Activated B cell treated with CpG ODN at 0.5 μM for 24 hours (primary cell): Measurements from ENCODE around the gene RAVER1. TPM values are rescaled to one million over a fixed set of nuclear protein-coding genes. Genes with fewer than 3 reads are reported as not detected.
"Not testable (repeated sequence)": the region's sequence is repeated elsewhere in the genome, so short reads cannot be mapped to it uniquely, and the experiment has no call there.

Experiments used
- ATAC-seq: fragments of 200-7000 bp; cut with Tn5 transposase; one replicate; pipeline ENCODE4 v1.10.0; 2021; ENCODE audit warnings: low read depth, mild to moderate bottlenecking, moderate library complexity
- CTCF ChIA-PET: fragments of 350-600 bp; sonication (Branson Sonifier 250); formaldehyde crosslinking; loops from one replicate; lab custom pipeline; 2021; ENCODE audit warnings: antibody characterized with exemption; lab: Charles Lee
- POLR2A ChIA-PET: fragments of 350-600 bp; sonication (Branson Sonifier 250); formaldehyde crosslinking; loops from one replicate; lab custom pipeline; 2021; ENCODE audit warnings: antibody characterized with exemption; lab: Charles Lee
- DNase-seq: peaks from one replicate; pipeline ENCODE4 v3.0.0; 2022
- H3K27ac Mint-ChIP-seq: one replicate; pipeline ENCODE4 v1.8.0; 2020; ENCODE audit warnings: mixed read lengths
- H3K27me3 Mint-ChIP-seq: one replicate; pipeline ENCODE4 v1.8.0; 2021; ENCODE audit warnings: mixed read lengths
- H3K36me3 Mint-ChIP-seq: one replicate; pipeline ENCODE4 v1.8.0; 2021; ENCODE audit warnings: low read depth, mixed read lengths
- H3K4me1 Mint-ChIP-seq: one replicate; pipeline ENCODE4 v1.8.0; 2021; ENCODE audit warnings: mixed read lengths
- H3K4me3 Mint-ChIP-seq: one replicate; pipeline ENCODE4 v1.8.0; 2020; ENCODE audit warnings: mild to moderate bottlenecking, mixed read lengths
- H3K9me3 Mint-ChIP-seq: one replicate; pipeline ENCODE4 v1.8.0; 2020; ENCODE audit warnings: mixed read lengths
- intact Hi-C: fragments of 100-400 bp; cut with micrococcal nuclease; formaldehyde crosslinking; loops from one replicate; pipeline ENCODE4 v1.15.1; 2024
- total RNA-seq: library from RNA; stranded (reverse); gene quantifications from 2 replicates; pipeline ENCODE4 v1.2.3, GENCODE V29; 2022
- TF ChIP-seq, protein P1 (sequence below): fragments of 200-600 bp; IDR thresholded peaks from one replicate; pipeline ENCODE4 v1.8.0; 2022; ENCODE audit warnings: antibody characterized with exemption, mild to moderate bottlenecking

RAVER1 gene
- total RNA-seq, 1 donor from 2014 or later = 80.8 TPM

DNA sequence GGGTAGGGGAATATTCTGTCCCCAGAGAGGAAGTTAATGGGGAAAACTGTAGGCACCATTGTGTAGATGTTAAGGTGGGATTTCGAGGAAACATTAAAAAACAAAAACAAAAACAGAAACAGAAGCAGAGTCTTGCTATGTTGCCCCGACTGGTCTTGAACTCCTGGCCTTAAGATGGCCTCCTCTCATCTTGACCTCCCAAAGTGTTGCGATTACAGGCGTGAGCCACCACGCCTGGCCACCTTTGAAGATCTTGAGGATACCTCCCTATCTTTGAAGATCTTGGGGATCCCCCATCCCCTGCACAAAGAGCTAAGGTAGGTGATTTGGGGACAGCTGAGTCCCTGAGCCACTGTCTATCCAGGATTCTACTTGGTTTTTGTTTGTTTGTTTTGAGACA, 6.6 kb upstream of the RAVER1 start:
- TF ChIP-seq, protein P1, sequence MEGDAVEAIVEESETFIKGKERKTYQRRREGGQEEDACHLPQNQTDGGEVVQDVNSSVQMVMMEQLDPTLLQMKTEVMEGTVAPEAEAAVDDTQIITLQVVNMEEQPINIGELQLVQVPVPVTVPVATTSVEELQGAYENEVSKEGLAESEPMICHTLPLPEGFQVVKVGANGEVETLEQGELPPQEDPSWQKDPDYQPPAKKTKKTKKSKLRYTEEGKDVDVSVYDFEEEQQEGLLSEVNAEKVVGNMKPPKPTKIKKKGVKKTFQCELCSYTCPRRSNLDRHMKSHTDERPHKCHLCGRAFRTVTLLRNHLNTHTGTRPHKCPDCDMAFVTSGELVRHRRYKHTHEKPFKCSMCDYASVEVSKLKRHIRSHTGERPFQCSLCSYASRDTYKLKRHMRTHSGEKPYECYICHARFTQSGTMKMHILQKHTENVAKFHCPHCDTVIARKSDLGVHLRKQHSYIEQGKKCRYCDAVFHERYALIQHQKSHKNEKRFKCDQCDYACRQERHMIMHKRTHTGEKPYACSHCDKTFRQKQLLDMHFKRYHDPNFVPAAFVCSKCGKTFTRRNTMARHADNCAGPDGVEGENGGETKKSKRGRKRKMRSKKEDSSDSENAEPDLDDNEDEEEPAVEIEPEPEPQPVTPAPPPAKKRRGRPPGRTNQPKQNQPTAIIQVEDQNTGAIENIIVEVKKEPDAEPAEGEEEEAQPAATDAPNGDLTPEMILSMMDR = no peak
- peak overlapping the region; percentile 97 for H3K4me3 Mint-ChIP-seq
- ChIA-PET POLR2A (interaction anchor here (0.5 to 2.1 kb wide), 3 partner anchors 40 to 69 kb away, joined by 3 to 7 read pairs (median 5); partner anchors contain the start of genes ICAM1 and TYK2), CTCF (no interaction called here)
- H3K4me1 Mint-ChIP-seq = peaks cover 28% of the 10 kb centered on the region
- H3K9me3 Mint-ChIP-seq = no peaks in the 10 kb centered on the region
- DNase-seq (no peak), ATAC-seq (no peak)
- H3K27ac Mint-ChIP-seq = peak overlapping the region; percentile 92
- H3K27me3 Mint-ChIP-seq = no peaks in the 10 kb centered on the region
- intact Hi-C loops = loop anchor here (5.0 kb wide), 1 partner anchor 32 kb away; no protein-coding TSS in a partner anchor
- H3K36me3 Mint-ChIP-seq = peaks cover 15% of the 10 kb centered on the region

DNA sequence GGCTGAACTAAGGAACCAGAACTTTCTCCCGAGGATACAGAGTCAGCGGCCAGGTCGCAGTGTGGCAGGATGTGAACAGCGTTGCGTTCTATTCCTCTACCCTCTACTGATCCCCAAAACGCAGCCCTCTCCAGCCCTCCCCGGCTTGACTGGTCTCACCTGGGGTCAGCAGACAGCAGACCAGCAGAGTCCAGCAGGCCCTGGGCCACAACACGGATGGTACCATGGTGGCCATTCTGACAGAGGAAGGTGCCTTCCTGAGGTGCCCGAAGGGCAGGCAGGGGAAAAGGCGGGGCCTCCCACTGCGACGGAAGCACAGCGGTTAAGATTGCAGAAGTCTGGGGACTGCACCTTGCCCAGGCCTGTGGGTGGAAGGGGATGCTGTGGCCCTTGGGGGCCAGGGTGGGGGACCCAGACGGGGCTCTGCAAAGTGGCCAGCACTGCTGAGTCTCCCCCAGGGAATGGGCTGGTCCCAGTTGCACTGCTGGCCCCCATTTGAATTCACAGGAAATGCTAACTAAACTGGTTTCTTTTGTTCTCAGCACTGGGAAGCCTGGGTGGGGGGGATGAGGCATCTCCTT, 6.1 kb upstream of the RAVER1 start, which contains the start of gene ICAM3:
TSS of gene ICAM3 (minus strand) at position 245 of the 581 bp plus-strand sequence. CDS start at position 235, 10 bp downstream.
- Mint-ChIP-seq H3K4me1 (peaks cover 29% of the 10 kb centered on the region), H3K27ac (peak within 1 kb of the TSS; percentile 92), H3K9me3 (no peaks in the 10 kb centered on the region), H3K36me3 (peaks cover 19% of the 10 kb centered on the region), H3K27me3 (no peaks in the 10 kb centered on the region), H3K4me3 (peak within 1 kb of the TSS; percentile 97)
- POLR2A ChIA-PET = interaction anchor here (0.5 to 2.1 kb wide), 3 partner anchors 41 to 68 kb away, joined by 3 to 7 read pairs (median 5); partner anchors contain the start of genes ICAM1 and TYK2
- ATAC-seq (peak; percentile 96), DNase-seq (peak; percentile 62)
- intact Hi-C loops = loop anchor here (5.0 kb wide), 1 partner anchor 33 kb away; no protein-coding TSS in a partner anchor
- TF ChIP-seq, protein P1 = no peak
- CTCF ChIA-PET = no interaction called here

DNA sequence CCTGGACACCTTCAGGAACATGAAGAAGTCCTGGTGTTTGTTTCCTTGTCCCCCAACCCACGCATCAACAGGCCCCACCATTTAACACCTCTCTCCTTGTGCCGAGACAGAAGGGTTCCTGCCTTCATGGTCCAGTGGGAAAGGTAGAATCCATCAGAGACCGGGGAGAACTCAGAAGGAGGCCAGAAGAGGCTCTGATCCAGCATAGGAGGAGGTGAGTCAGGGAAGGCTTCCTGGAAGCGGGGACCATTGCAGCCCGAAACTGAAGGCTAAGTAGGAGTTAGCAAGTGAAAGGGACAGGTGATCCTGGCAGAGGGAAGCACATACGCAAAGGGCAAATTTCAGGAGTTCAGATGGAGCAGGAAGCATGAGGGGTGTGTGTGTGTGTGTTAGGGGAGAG, 5.6 kb upstream of the RAVER1 start:
- TF ChIP-seq, protein P1 = no peak
- peaks cover 21% of the 10 kb centered on the region for H3K36me3 Mint-ChIP-seq
- DNase-seq (no peak), ATAC-seq (no peak)
- ChIA-PET CTCF (interaction anchor here (0.9 kb wide), 1 partner anchor 80 kb away, joined by 5 read pairs; no protein-coding TSS in a partner anchor), POLR2A (interaction anchor here (0.7 to 2.1 kb wide), 4 partner anchors 67 to 498 kb away, joined by 6 to 12 read pairs (median 7); partner anchors contain the start of gene ICAM1)
- H3K27me3 Mint-ChIP-seq = no peaks in the 10 kb centered on the region
- no peaks in the 10 kb centered on the region for H3K9me3 Mint-ChIP-seq
- H3K27ac Mint-ChIP-seq = peak overlapping the region; percentile 92
- H3K4me1 Mint-ChIP-seq = peaks cover 33% of the 10 kb centered on the region
- peak overlapping the region; percentile 97 for H3K4me3 Mint-ChIP-seq
- intact Hi-C loops = loop anchor here (5.0 kb wide), 1 partner anchor 33 kb away; no protein-coding TSS in a partner anchor

DNA sequence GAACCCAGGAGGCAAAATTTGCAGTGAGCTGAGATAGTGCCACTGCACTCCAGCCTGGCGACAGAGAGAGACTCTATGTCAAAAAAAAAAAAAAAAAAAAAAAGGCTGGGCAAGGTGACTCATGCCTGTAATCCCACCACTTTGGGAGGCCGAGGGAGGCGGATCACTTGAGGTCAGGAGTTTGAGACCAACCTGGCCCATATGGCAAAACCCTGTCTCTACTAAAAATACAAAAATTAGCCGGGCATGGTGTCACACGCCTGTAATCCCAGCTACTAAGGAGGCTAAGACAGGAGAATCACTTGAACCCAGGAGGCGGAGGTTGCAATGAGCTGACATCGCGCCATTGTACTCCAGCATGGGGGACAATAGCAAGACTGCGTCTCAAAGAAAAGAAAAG, 3.4 kb upstream of the RAVER1 start:
- not testable (repeated sequence) for H3K9me3 Mint-ChIP-seq, H3K27me3 Mint-ChIP-seq, H3K4me3 Mint-ChIP-seq, ATAC-seq, H3K27ac Mint-ChIP-seq, DNase-seq
- POLR2A ChIA-PET = interaction anchor here (0.7 to 2.1 kb wide), 3 partner anchors 57 to 593 kb away, joined by 3 to 12 read pairs (median 4); partner anchors contain the start of gene ICAM1
- H3K36me3 Mint-ChIP-seq = peaks cover 33% of the 10 kb centered on the region
- H3K4me1 Mint-ChIP-seq = peaks cover 52% of the 10 kb centered on the region
- CTCF ChIA-PET = interaction anchor here (1.3 kb wide), 1 partner anchor 52 kb away, joined by 3 read pairs; no protein-coding TSS in a partner anchor
- intact Hi-C loops = loop anchor here (5.0 kb wide), 1 partner anchor 36 kb away; no protein-coding TSS in a partner anchor

DNA sequence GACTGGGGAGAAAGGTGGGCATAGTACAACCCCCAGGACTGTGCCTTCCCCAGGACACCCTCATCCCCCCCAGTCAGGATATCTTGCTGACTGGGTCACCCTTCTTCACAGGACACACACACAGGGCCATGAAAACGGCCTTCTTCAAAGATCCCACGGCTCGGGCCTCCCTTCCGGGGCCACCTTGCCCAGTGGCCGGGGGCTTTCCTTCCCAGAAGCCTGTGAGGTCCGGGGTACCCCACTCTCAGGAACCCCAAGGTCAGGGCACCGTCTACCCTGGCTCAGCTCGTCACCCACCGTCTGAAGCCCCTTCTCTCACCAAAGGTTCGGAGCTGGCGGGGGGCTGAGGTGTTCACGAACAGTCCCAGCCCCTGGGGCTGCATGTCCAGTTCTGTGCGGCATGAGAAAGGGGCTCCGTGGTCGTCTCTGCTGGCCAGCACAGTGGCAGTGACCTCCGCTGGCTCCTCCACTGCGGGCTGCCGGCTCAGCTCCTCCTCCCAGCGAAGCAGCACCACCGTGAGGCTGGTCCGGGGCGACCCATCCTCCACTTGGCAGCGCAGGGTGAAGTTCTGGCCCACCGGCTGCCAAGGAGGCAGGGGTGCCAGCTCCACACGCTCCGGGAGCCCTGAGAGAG, 2.1 kb upstream of the RAVER1 start:
- no peak for DNase-seq
- no peaks in the 10 kb centered on the region for H3K27me3 Mint-ChIP-seq

More for the DNA sequence above, 2.1 kb upstream of the RAVER1 start:
- Mint-ChIP-seq H3K36me3 (peaks cover 34% of the 10 kb centered on the region), H3K9me3 (no peaks in the 10 kb centered on the region), H3K27ac (no peak overlapping the region), H3K4me1 (peaks cover 49% of the 10 kb centered on the region), H3K4me3 (no peak overlapping the region)
- intact Hi-C loops = loop anchor here (5.0 kb wide), 1 partner anchor 37 kb away; no protein-coding TSS in a partner anchor
- no peak for ATAC-seq
- ChIA-PET POLR2A (no interaction called here), CTCF (interaction anchor here (0.6 kb wide), 1 partner anchor 15 kb away, joined by 3 read pairs; no protein-coding TSS in a partner anchor)
- TF ChIP-seq, protein P1 = no peak
